Left ventricle myocardium inferior (tissue), 1 donor: ENCODE results near the gene HDAC4. TPM values are rescaled to one million over a fixed set of nuclear protein-coding genes. Genes with fewer than 3 reads are reported as not detected.
A peak's percentile ranks its signal among the peaks of the same experiment; 100 is the strongest.

ENCODE experiments used
- DNase-seq: peaks from one replicate; pipeline ENCODE4 v3.0.0-alpha.2; 2020
- H3K27ac ChIP-seq: fragments of 200-600 bp; replicated peaks from 2 replicates; pipeline ENCODE4 v1.8.0; 2021
- H3K27me3 ChIP-seq: fragments of 200-600 bp; 2 replicates; pipeline ENCODE4 v1.8.0; 2021; ENCODE audit warnings: low read depth
- H3K36me3 ChIP-seq: fragments of 200-600 bp; 2 replicates; pipeline ENCODE4 v1.8.0; 2021
- H3K4me1 ChIP-seq: fragments of 200-600 bp; 2 replicates; pipeline ENCODE4 v1.8.0; 2021
- H3K4me3 ChIP-seq: fragments of 200-600 bp; 2 replicates; pipeline ENCODE4 v1.8.0; 2021; ENCODE audit warnings: mild to moderate bottlenecking, moderate library complexity
- H3K9me3 ChIP-seq: fragments of 200-600 bp; replicated peaks from 2 replicates; pipeline ENCODE4 v1.8.0; 2021
- intact Hi-C: fragments of 100-400 bp; cut with micrococcal nuclease; formaldehyde crosslinking; loops from one replicate; pipeline ENCODE4 v1.11.0; 2022
- total RNA-seq: library from RNA; stranded (reverse); fragmentation: NEBNext Ultra II Directional; extraction: Animal tissue kit (Norgen Biotek cat#: 25700); gene quantifications from one replicate; pipeline ENCODE4 v1.2.1, GENCODE V29; 2021
- TF ChIP-seq, protein P1 (sequence below): fragments of 200-600 bp; IDR thresholded peaks from 2 replicates; pipeline ENCODE4 v1.8.0; 2021; ENCODE audit warnings: antibody characterized with exemption, mild to moderate bottlenecking, borderline replicate concordance
- donor health status: DM: no; HTN: yes; CAD: no; lungs with severe emphysema.

The HDAC4 gene
- total RNA-seq, 1 donor from 2014 or later: 23.9 TPM

DNA sequence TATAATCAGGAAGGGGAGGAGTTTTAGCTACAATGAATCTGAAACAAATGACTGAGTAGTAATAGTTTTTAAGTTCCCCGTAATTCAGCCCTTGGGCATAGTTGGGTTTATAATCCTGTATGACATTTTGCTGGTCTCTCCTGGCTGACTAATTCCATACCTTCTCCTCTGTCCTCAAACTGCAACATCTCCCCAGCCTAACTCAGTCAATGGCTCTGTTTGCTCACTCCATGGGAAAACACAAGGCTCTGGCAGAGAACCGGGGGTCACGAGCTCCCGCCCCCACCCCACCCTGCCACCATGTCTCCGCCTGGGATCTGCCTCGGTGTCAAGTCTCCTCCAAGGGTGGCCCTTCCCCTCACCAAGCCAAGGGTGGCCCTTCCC lies 168.6 kb downstream of the HDAC4 start:
- TF ChIP-seq, protein P1, sequence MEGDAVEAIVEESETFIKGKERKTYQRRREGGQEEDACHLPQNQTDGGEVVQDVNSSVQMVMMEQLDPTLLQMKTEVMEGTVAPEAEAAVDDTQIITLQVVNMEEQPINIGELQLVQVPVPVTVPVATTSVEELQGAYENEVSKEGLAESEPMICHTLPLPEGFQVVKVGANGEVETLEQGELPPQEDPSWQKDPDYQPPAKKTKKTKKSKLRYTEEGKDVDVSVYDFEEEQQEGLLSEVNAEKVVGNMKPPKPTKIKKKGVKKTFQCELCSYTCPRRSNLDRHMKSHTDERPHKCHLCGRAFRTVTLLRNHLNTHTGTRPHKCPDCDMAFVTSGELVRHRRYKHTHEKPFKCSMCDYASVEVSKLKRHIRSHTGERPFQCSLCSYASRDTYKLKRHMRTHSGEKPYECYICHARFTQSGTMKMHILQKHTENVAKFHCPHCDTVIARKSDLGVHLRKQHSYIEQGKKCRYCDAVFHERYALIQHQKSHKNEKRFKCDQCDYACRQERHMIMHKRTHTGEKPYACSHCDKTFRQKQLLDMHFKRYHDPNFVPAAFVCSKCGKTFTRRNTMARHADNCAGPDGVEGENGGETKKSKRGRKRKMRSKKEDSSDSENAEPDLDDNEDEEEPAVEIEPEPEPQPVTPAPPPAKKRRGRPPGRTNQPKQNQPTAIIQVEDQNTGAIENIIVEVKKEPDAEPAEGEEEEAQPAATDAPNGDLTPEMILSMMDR: no peak
- intact Hi-C loops: no loop called here
- peaks cover 42% of the 10 kb centered on the region for H3K4me1 ChIP-seq
- DNase-seq: no peak
- no peaks in the 10 kb centered on the region for H3K36me3 ChIP-seq
- H3K27ac ChIP-seq: no peak overlapping the region
- H3K27me3 ChIP-seq: no peaks in the 10 kb centered on the region
- no peak overlapping the region for H3K4me3 ChIP-seq
- no peaks in the 10 kb centered on the region for H3K9me3 ChIP-seq

- H3K27me3 ChIP-seq: no peaks in the 10 kb centered on the region
- DNase-seq: no peak
- H3K4me1 ChIP-seq: peaks cover 49% of the 10 kb centered on the region
- no peaks in the 10 kb centered on the region for H3K9me3 ChIP-seq
- no peak overlapping the region for H3K27ac ChIP-seq
- H3K4me3 ChIP-seq: no peak overlapping the region
- TF ChIP-seq, protein P1: no peak
- H3K36me3 ChIP-seq: no peaks in the 10 kb centered on the region
- intact Hi-C loops: no loop called here
Measured at GRCh38 chr2:239231231-239232194, 169.3 kb downstream of the HDAC4 start.

- peak; percentile 56 for DNase-seq
- Histone ChIP-seq H3K9me3 (no peaks in the 10 kb centered on the region), H3K27ac (no peak overlapping the region), H3K27me3 (no peaks in the 10 kb centered on the region), H3K36me3 (no peaks in the 10 kb centered on the region), H3K4me3 (no peak overlapping the region), H3K4me1 (peaks cover 59% of the 10 kb centered on the region)
- TF ChIP-seq, protein P1: no peak
- intact Hi-C loops: no loop called here
Measured at GRCh38 chr2:239230318-239231052, 170.3 kb downstream of the HDAC4 start.

DNA sequence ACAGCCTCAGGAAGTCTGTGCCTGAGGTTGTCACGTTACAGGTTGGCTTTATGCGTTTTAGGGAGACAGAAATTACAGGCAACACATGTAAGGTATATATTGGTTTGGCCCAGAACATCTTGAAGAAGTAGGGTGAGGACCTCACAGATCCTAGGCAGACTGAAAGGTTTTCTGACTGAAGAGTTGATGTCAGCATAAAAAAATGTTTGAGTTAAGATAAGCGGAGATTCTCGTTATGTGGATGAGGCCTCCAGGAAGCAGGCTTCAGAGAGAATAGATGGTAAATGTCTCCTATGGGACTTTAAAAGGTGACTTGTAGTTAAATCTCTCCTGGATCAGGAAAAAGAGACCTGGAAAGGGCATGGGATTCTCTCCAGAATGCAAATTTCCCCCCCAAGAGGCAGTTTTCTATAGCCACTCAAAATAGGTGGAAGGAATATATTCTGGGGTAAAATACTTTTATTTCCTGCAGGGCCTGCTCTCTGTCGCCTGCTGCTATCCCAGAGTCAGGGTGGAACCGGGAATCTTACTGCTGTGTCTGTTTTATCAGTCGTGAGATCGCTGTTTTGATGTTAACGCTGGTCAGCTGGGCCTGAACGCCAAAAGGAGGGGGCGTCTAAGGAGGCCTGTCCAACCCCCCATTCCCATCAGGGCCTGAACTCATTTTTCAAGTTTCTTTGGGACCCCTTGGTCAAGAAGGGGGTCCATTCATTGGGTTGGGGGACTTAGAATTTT lies 171.1 kb downstream of the HDAC4 start:
- Histone ChIP-seq H3K9me3 (no peaks in the 10 kb centered on the region), H3K4me3 (no peak overlapping the region), H3K4me1 (peaks cover 67% of the 10 kb centered on the region), H3K36me3 (no peaks in the 10 kb centered on the region), H3K27me3 (no peaks in the 10 kb centered on the region), H3K27ac (peak overlapping the region; percentile 27)
- no peak for DNase-seq
- intact Hi-C loops: no loop called here
- TF ChIP-seq, protein P1: no peak

DNA sequence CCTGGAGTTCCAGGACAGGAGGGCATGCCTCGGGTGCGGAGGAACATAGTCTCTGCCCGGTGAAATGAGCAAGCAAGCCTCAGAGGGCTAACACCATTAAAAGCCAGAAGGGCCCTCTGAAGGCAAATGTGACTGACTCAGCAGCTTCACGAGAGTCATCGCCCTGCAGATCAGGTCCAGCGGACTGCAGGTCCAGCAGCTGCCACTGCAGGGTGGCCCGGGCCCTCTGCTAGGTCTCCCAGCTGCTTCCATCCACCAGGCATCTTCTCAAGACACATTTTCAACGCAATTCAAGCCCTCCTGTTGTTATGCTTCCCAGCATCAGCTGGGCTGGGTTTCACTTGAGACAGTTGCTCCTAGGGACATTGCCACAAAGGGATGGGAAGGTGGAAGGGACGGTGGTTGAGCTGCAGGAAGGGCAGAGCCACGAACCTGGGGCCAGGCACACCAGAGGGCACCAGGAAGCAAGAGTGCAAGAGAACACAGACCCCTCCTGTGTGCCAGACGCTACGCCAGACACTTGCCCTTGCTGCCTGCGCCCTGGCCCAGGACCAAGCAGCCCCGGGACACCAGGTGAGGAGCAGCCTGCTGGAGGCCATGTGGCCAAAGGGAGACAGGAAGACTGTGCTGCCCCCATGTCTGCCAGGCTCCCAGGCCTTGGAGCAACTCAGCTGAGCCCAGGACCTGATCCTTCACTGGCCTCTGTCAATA lies 173.0 kb downstream of the HDAC4 start:
- no peak overlapping the region for H3K4me3 ChIP-seq
- peak overlapping the region; percentile 88 for H3K27ac ChIP-seq
- H3K4me1 ChIP-seq: peaks cover 81% of the 10 kb centered on the region
- no peaks in the 10 kb centered on the region for H3K36me3 ChIP-seq
- no peaks in the 10 kb centered on the region for H3K27me3 ChIP-seq
- DNase-seq: no peak
- intact Hi-C loops: no loop called here
- no peaks in the 10 kb centered on the region for H3K9me3 ChIP-seq
- TF ChIP-seq, protein P1: no peak
